Endodermal cell (in vitro differentiated cells): ENCODE data around the gene SEMG1. TPM values are rescaled to one million over a fixed set of nuclear protein-coding genes. Genes with fewer than 3 reads are reported as not detected.

ENCODE experiments used
- DNase-seq: peaks from one replicate; pipeline ENCODE4 v3.0.0-alpha.2; 2017
- H3K27ac ChIP-seq: 2 replicates; pipeline ENCODE4 v1.5.1; 2013; ENCODE audit warnings: mild to moderate bottlenecking, low read depth, low read length, moderate library complexity
- H3K27me3 ChIP-seq: 2 replicates; pipeline ENCODE4 v1.6.1; 2013; ENCODE audit warnings: mild to moderate bottlenecking, low read length, moderate library complexity; ENCODE audit not compliant: insufficient read depth, control insufficient read depth, poor library complexity, severe bottlenecking
- H3K36me3 ChIP-seq: 2 replicates; pipeline ENCODE4 v1.7.0; 2013; ENCODE audit warnings: mild to moderate bottlenecking, low read length, moderate library complexity; ENCODE audit not compliant: control insufficient read depth, insufficient read depth
- H3K4me1 ChIP-seq: one replicate; pipeline ENCODE4 v1.7.0; 2013; ENCODE audit warnings: low read length; ENCODE audit not compliant: control insufficient read depth, insufficient read depth
- H3K4me3 ChIP-seq: 2 replicates; pipeline ENCODE4 v1.5.1; 2013; ENCODE audit warnings: mild to moderate bottlenecking, low read length, moderate library complexity
- H3K9ac ChIP-seq: 2 replicates; pipeline ENCODE4 v1.6.1; 2013; ENCODE audit warnings: mild to moderate bottlenecking, low read length, moderate library complexity; ENCODE audit not compliant: poor library complexity, severe bottlenecking; ENCODE audit errors: extremely low read depth
- H3K9me3 ChIP-seq: 2 replicates; pipeline ENCODE4 v1.6.1; 2013; ENCODE audit warnings: mild to moderate bottlenecking, low read length, moderate library complexity; ENCODE audit not compliant: control insufficient read depth
- H3K27ac Mint-ChIP-seq: 2 replicates; pipeline ENCODE4 v1.8.0; 2020; ENCODE audit warnings: mixed read lengths
- H3K27me3 Mint-ChIP-seq: 2 replicates; pipeline ENCODE4 v1.8.0; 2021; ENCODE audit warnings: mild to moderate bottlenecking, mixed read lengths; ENCODE audit not compliant: insufficient read depth
- H3K36me3 Mint-ChIP-seq: 2 replicates; pipeline ENCODE4 v1.8.0; 2020; ENCODE audit warnings: low read depth, mixed read lengths
- H3K4me1 Mint-ChIP-seq: 2 replicates; pipeline ENCODE4 v1.8.0; 2020; ENCODE audit warnings: mixed read lengths
- H3K4me3 Mint-ChIP-seq: 2 replicates; pipeline ENCODE4 v1.8.0; 2020; ENCODE audit warnings: mild to moderate bottlenecking, moderate library complexity, mixed read lengths
- H3K9me3 Mint-ChIP-seq: 2 replicates; pipeline ENCODE4 v1.8.0; 2020; ENCODE audit warnings: mild to moderate bottlenecking, mixed read lengths
- CTCF ChIP-seq: fragments of 200-600 bp; sonication (generic); conservative IDR thresholded peaks from 2 replicates; pipeline ENCODE4 v1.5.0; 2021; ENCODE audit warnings: antibody characterized with exemption, mild to moderate bottlenecking
- WGBS, 2 experiments: methylation state at CpG; one replicate each; pipeline versions ENCODE4 v1.1.5 to v1.1.7; 2013; ENCODE audit warnings: missing lambda C conversion rate in 2 of 2, mixed read lengths in 1 of 2; ENCODE audit not compliant: insufficient coverage in 1 of 2, insufficient read length in 1 of 2; 5-methylcytosine and 5-hydroxymethylcytosine counted together
- total RNA-seq, 2 donors: library from RNA; stranded (reverse); fragmentation: NEBNext Ultra II Directional in 1 of 2; extraction: Animal tissue kit (Norgen Biotek cat#: 25700) in 1 of 2; gene quantifications; 2 replicates in 1 of 2; 3 replicates in 1 of 2; pipeline ENCODE4 v1.2.1, GENCODE V29; 2021

The SEMG1 gene
- total RNA-seq, 2 donors from 2014 or later, result 0.46 TPM; not detected in 1

GRCh38 chr20:45209924-45210323, 3.1 kb downstream of the SEMG1 start:
- Histone ChIP-seq H3K36me3 (no peaks in the 10 kb centered on the region), H3K27me3 (no peaks in the 10 kb centered on the region), H3K9ac (no peak overlapping the region), H3K4me1 (peaks cover 2% of the 10 kb centered on the region), H3K4me3 (no peak overlapping the region), H3K9me3 (no peaks in the 10 kb centered on the region), H3K27ac (no peak overlapping the region)
- no peak for DNase-seq
- no peak for TF ChIP-seq CTCF
- Mint-ChIP-seq H3K9me3 (no peaks in the 10 kb centered on the region), H3K4me3 (no peak overlapping the region), H3K27ac (no peak overlapping the region), H3K4me1 (peaks cover 12% of the 10 kb centered on the region), H3K27me3 (peaks cover 12% of the 10 kb centered on the region), H3K36me3 (no peaks in the 10 kb centered on the region)
- WGBS, 2 experiments, result 86 to 100% methylated on average over 1 of the region's 1 CpG

GRCh38 chr20:45211569-45212474, 5.0 kb downstream of the SEMG1 start:
- no peak overlapping the region for H3K27ac Mint-ChIP-seq
- TF ChIP-seq CTCF, result no peak
- Histone ChIP-seq H3K27me3 (no peaks in the 10 kb centered on the region), H3K4me3 (no peak overlapping the region), H3K36me3 (no peaks in the 10 kb centered on the region), H3K27ac (no peak overlapping the region), H3K9me3 (no peaks in the 10 kb centered on the region), H3K9ac (no peak overlapping the region), H3K4me1 (no peaks in the 10 kb centered on the region)
- no peaks in the 10 kb centered on the region for H3K9me3 Mint-ChIP-seq
- no peak overlapping the region for H3K4me3 Mint-ChIP-seq
- no peak for DNase-seq
- peaks cover 5% of the 10 kb centered on the region for H3K4me1 Mint-ChIP-seq
- no peaks in the 10 kb centered on the region for H3K36me3 Mint-ChIP-seq
- peaks cover 13% of the 10 kb centered on the region for H3K27me3 Mint-ChIP-seq

- no peak for DNase-seq
- H3K27ac Mint-ChIP-seq, result no peak overlapping the region
- no peaks in the 10 kb centered on the region for H3K9me3 Mint-ChIP-seq
- no peaks in the 10 kb centered on the region for H3K4me1 Mint-ChIP-seq
- WGBS, 2 experiments, result 92% methylated on average over 2 of the region's 3 CpGs; no CpG with 5 or more reads in 1 of the 2 experiments
- Histone ChIP-seq H3K27me3 (no peaks in the 10 kb centered on the region), H3K27ac (no peak overlapping the region), H3K9me3 (no peaks in the 10 kb centered on the region), H3K4me3 (no peak overlapping the region), H3K9ac (no peak overlapping the region), H3K4me1 (no peaks in the 10 kb centered on the region), H3K36me3 (no peaks in the 10 kb centered on the region)
- no peak overlapping the region for H3K4me3 Mint-ChIP-seq
- H3K27me3 Mint-ChIP-seq, result peaks cover 13% of the 10 kb centered on the region
- no peaks in the 10 kb centered on the region for H3K36me3 Mint-ChIP-seq
- no peak for TF ChIP-seq CTCF
Observed at GRCh38 chr20:45212836-45213235, 6.0 kb downstream of the SEMG1 start.
